HG02610 (cell line): ENCODE data around the gene SCAP.

ENCODE experiments used
- ATAC-seq: cut with Tn5 transposase; IDR thresholded peaks from one replicate; pipeline ENCODE4 v1.9.1; 2021; ENCODE audit warnings: mild to moderate bottlenecking, moderate library complexity; ENCODE audit not compliant: unreplicated experiment

The SCAP gene

DNA sequence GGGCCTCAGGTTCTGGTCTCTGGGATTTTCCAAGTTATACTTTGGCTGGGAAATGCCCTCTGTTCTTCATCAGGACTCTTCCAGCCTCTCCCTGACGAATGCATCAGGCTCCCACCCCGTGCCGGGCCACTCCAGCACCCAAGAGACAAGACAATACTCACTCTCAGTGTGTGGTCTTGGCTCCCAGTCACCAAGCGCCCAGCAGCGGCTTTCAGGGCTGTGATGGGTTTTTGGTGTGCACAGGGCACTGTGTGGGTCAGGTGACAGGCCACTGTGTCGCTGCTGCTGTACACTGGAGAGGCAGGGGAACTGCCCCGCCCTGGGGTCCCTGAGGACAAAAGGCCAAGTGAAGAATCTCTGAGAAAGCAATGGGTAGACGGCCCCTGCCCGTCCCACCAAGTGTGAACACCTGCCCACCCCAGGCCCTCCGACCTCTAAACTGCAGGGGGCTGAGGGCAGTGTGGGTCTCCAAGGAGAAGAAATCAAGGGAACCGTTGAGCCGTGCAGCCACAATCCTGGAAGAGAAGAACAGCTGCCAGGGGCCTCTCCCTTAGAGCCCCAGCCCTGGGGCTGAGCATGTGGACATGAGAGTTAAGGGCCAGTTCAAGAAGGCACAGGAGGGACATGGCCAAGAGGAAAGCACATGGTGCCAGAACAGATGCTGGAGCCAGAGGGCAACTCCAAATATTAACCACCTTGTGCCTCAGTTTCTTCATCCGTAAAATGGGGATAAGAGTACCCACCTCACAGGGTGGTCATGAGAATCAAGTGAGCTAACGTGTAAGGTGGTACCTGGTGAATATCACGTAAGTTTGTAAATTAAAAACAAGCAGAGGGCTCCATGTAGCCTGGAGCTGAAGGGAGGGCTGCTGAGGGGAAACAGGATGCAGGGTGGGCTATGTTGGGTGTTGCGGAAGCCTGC lies 60.8 kb downstream of the SCAP start:
- no peak for ATAC-seq

DNA sequence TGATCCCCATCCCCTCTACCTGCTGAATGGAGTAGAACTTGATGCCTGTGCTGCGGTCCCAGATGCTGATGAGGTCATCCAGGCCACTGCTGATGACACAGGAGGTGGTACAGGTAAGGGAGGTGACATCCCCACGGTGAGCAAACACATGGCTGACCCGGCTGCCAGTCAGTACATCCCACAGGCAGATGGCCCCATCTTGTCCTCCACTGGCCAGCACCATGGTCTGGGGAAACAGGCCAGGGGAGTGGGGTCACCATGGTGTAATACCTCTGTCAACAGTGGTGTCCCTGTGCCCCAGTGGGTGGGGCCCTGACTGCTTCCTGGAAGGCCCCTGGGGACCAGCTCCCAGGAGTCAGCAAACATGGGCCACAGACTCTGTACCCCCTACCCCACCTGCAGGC lies 61.6 kb downstream of the SCAP start:
- no peak for ATAC-seq

DNA sequence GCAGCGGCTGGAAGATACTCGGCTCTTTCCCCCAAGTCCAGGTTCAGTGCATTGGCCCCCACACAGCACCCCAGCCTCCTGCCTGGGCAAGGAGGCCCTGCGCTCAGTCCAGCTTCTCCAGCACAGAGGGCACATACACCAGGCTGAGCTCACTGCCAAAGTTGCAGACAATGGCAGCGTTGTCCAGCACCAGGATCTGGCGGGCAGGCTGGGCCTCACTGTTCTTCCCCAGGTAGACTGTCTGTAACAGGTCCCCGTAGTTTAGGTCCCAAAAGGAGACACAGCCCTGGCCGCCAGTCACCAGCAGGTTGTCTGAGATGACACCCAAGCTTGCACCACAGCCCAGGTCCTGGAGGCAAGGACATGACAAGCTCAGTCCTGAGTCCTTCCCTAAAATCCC lies 62.0 kb downstream of the SCAP start:
- ATAC-seq, result no peak

DNA sequence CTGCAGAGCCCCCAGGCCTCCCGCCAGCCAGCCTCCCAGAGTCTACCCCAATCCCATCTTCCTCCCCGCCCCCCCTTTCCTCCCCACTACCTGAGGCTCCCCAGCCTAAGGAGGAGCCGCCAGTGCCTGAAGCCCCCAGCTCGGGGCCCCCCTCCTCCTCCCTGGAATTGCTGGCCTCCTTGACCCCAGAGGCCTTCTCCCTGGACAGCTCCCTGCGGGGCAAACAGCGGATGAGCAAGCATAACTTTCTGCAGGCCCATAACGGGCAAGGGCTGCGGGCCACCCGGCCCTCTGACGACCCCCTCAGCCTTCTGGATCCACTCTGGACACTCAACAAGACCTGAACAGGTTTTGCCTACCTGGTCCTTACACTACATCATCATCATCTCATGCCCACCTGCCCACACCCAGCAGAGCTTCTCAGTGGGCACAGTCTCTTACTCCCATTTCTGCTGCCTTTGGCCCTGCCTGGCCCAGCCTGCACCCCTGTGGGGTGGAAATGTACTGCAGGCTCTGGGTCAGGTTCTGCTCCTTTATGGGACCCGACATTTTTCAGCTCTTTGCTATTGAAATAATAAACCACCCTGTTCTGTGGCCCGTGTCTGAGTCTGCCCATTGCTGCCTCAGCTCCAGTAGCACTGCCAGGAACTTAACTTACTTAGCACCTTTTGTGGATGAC lies 62.8 kb downstream of the SCAP start:
- no peak for ATAC-seq

DNA sequence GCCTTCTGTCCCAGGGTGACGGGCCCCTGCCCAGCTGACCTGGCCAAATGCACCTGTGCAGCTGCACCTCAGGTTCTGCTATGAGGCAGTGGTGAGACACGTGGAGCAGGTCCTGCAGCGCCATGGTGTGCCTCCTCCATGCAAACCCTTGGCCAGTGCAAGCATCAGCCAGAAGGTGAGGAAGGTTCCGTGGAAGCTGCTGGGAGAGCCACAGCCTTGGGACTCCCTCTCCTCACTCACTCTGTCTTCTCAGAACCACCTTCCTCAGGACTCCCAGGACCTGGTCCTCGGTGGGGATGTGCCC lies 63.3 kb downstream of the SCAP start:
- ATAC-seq, result no peak

DNA sequence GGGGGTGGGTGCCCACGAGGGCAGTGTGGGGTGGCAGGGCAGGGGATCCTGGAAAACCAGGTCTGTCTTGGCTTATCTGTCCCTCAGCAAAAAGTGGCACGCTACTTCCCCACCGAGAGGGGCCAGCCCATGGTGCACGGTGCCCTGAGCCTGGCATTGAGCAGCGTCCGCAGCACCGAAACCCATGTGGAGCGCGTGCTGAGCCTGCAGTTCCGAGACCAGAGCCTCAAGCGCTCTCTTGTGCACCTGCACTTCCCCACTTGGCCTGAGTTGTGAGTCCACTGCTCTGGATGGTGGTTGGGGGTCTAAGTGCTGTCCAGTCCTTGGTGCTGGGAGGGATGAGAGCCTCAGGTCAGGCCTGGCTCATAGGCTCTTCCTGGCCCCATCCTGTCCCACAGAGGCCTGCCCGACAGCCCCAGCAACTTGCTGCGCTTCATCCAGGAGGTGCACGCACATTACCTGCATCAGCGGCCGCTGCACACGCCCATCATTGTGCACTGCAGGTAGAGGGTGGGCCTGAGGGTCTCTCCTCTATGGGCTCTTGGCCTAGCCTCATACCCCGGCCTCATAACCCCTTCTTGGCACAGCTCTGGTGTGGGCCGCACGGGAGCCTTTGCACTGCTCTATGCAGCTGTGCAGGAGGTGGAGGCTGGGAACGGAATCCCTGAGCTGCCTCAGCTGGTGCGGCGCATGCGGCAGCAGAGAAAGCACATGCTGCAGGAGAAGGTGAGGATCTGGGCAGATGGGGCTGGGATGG lies 63.9 kb downstream of the SCAP start:
- no peak for ATAC-seq

DNA sequence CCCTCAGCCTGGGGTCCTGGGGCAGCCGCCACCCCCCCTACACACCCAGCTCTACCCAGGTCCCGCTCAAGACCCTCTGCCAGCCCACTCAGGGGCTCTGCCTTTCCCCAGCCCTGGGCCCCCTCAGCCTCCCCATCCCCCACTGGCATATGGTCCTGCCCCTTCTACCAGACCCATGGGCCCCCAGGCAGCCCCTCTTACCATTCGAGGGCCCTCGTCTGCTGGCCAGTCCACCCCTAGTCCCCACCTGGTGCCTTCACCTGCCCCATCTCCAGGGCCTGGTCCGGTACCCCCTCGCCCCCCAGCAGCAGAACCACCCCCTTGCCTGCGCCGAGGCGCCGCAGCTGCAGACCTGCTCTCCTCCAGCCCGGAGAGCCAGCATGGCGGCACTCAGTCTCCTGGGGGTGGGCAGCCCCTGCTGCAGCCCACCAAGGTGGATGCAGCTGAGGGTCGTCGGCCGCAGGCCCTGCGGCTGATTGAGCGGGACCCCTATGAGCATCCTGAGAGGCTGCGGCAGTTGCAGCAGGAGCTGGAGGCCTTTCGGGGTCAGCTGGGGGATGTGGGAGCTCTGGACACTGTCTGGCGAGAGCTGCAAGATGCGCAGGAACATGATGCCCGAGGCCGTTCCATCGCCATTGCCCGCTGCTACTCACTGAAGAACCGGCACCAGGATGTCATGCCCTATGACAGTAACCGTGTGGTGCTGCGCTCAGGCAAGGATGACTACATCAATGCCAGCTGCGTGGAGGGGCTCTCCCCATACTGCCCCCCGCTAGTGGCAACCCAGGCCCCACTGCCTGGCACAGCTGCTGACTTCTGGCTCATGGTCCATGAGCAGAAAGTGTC lies 64.7 kb downstream of the SCAP start:
- ATAC-seq, result no peak

DNA sequence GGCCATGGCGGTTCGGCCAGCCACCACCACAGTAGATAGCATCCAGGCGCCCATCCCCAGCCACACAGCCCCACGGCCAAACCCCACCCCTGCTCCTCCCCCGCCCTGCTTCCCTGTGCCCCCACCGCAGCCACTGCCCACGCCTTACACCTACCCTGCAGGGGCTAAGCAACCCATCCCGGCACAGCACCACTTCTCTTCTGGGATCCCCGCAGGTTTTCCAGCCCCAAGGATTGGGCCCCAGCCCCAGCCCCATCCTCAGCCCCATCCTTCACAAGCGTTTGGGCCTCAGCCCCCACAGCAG lies 65.4 kb downstream of the SCAP start:
- no peak for ATAC-seq

DNA sequence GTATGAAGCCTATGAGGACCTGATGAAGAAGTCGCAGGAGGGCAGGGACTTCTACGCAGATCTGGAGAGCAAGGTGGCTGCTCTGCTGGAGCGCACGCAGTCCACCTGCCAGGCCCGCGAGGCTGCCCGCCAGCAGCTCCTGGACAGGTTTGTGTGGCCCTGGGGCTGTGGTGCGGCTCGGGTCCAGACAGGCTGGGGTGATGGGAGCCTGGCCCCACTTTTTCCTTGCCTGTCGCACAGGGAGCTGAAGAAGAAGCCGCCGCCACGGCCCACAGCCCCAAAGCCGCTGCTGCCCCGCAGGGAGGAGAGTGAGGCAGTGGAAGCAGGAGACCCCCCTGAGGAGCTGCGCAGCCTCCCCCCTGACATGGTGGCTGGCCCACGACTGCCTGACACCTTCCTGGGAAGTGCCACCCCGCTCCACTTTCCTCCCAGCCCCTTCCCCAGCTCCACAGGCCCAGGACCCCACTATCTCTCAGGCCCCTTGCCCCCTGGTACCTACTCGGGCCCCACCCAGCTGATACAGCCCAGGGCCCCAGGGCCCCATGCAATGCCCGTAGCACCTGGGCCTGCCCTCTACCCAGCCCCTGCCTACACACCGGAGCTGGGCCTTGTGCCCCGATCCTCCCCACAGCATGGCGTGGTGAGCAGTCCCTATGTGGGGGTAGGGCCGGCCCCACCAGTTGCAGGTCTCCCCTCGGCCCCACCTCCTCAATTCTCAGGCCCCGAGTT lies 65.9 kb downstream of the SCAP start:
- ATAC-seq, result no peak

DNA sequence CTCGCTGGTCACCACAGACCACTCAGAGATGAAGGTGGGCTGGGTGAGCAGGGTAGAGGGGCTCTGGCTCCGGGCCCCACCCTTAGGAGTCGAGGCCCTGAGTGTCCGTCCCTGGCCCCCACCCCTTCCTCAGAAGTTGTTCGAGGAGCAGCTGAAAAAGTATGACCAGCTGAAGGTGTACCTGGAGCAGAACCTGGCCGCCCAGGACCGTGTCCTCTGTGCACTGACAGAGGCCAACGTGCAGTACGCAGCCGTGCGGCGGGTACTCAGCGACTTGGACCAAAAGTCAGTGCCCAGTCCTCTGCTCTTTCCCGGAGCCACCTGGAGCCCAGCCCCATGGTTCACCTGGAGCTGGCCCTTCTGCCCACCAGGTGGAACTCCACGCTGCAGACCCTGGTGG lies 66.5 kb downstream of the SCAP start:
- no peak for ATAC-seq

DNA sequence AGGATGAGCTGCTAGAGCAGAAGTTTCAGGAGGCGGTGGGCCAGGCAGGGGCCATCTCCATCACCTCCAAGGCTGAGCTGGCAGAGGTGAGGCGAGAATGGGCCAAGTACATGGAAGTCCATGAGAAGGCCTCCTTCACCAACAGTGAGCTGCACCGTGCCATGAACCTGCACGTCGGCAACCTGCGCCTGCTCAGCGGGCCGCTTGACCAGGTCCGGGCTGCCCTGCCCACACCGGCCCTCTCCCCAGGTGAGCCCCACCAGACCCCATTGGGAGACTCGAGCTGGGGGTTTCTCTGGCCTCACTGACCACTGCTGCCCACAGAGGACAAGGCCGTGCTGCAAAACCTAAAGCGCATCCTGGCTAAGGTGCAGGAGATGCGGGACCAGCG lies 66.9 kb downstream of the SCAP start:
- ATAC-seq, result no peak

DNA sequence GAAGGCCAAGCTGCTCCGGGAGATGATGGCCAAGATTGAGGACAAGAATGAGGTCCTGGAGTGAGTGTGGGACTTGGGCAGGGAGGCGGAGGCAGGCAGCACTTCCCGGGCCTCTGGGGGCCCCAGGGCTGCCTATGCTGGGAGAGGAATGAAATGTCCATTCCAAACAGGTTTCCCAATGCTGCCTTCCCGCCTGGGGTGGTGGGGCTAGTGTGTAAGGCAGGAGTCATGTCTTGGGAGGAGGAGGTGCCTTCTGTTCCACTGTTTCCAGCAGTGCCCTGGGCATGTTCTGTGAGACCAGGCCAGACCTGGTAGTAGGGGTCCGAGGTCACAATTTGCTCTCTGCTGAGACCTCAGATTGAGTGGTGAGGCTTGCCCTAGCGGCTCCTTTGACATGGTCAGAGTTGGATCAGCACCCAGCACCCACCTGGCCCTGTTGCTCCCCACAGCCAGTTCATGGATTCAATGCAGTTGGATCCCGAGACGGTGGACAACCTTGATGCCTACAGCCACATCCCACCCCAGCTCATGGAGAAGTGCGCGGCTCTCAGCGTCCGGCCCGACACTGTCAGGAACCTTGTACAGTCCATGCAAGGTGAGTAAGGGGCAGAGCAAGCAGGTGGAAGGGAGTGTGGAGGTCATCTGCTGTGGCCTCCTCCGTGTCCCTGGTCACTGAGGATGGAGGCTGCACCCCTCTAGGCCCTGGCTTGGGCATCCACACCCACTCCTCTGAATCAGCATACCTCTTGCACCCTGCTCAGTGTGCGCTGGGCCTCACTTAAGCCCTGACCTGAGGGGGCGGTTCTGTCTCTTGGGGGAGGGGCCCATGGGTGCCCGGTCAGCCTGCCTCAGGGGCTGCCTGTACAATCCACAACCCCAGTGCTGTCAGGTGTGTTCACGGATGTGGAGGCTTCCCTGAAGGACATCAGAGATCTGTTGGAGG lies 67.6 kb downstream of the SCAP start:
- no peak for ATAC-seq

DNA sequence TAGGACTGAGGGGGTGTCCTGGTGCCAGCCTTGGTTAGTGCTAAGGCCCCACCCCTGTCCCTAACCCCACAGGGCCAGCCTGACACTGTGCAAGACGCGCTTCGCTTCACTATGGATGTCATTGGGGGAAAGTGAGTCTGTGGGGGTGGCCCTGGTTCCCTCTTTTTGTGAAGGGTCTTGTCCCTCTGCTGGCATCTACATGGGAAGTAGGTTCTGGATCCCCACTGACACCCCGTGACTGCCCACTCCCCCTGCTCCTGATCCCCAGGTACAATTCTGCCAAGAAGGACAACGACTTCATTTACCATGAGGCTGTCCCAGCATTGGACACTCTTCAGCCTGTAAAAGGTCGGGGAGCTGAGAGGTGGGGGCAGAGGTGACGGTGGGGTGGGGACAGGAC lies 68.5 kb downstream of the SCAP start:
- ATAC-seq, result no peak

DNA sequence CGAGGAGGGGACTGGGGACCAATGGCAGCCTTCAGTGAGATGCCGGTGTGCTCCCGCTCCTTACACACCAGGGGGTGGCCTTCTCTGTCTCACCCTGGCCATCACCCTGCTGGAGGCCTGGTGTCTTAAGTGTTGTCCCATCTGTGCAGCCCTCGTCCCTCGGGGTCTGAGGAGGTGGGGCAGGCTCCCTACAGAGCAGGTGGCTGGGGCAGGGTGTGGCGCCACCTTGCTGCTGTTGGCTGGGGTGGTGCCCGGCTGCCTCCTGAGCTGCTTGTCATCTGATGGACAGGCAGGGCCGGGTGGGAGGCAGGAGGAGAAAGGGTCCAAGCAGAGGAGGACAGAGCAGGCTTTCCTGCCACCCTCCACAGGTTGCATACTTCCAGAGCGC lies 69.0 kb downstream of the SCAP start:
- ATAC-seq, result no peak

DNA sequence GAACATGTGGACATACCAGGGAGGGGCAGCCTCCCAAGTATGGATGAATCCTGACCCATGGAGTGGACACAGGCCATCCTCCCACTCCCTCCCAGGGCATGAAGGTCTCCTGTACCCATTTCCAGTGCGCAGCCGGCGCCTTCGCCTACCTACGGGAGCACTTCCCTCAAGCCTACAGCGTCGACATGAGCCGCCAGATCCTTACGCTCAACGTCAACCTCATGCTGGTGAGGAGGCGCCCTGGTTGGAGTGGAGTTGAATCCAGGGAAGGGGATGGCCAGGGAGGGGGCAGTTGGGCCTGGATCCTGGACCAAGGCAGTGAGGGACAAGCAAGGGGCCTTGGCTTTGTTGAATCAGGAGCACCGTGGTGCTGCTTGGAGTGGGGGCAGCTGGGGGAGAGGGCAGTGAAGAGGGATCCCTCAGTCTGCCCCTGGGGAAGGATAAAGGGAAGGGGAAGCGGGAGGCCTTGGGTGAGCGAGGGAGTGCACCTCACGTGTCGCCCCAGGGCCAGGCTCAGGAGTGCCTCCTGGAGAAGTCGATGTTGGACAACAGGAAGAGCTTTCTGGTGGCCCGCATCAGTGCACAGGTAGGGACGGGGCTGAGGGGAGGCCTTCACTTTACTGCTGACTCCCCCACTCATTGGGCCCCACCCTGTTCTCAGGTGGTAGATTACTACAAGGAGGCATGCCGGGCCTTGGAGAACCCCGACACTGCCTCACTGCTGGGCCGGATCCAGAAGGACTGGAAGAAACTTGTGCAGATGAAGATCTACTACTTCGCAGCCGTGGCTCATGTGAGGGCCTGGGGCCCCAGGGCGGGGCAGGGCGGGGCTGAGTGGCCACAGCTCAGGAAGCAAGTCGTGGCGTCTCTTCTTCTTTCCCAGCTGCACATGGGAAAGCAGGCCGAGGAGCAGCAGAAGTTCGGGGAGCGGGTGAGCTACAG lies 69.7 kb downstream of the SCAP start:
- no peak for ATAC-seq

DNA sequence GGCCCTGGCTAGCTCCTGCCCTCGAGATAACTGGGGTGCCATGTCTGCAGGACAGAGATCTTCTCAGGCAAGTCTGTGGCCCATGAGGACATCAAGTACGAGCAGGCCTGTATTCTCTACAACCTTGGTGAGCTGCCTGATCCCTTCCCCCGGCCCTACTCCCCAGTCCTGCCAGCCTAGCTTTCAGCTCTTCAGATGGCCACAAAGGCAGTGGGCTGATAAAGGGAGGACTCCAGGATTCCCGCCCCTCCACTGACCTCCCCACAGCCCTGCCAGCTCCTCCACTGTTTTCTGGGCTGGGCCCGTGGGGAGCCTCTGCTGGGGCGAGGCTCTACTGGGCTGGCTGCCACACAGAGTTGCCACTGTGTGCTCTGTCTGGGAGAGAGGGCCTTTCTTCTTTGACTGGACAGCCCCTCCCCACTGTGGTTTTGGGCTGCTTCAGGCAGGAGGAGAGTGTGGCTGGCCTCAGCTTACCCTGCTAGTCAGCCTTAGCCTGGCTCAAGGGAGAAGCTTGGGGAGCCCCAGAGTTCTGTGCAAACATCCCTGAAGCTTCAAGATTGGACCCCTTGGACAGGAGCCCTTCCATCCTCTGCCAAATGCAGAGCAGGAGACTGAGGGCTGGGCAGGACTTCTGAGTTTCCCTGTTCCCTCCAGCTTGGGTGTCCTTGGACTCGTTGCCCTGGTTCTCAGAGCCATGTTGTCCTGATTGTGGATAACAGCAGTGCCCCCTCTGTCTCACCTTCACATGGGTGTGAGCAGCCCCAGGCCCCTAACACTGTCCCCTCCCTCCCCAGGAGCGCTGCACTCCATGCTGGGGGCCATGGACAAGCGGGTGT lies 70.6 kb downstream of the SCAP start:
- ATAC-seq, result no peak

DNA sequence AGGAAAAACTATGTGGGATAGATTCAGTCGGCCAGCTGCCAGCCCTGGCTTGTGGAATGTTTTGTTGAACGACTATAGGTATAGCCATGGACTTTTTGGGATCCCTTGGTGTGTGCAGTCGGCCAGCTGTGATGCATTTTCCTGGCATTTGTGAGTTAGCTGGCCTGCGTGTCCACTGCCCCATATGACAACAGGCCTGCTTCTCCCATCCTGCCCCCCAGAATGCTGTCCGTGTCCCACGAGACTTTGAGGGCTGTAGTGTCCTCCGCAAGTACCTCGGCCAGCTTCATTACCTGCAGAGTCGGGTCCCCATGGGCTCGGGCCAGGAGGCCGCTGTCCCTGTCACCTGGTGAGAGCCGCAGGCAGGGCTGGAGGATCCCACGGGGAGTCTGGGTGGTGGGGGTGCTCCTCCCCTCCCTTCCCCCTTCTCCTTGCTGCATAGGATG lies 71.3 kb downstream of the SCAP start:
- ATAC-seq, result no peak
